ENCODE data around the gene TPM1.

TPM1 gene

DNA sequence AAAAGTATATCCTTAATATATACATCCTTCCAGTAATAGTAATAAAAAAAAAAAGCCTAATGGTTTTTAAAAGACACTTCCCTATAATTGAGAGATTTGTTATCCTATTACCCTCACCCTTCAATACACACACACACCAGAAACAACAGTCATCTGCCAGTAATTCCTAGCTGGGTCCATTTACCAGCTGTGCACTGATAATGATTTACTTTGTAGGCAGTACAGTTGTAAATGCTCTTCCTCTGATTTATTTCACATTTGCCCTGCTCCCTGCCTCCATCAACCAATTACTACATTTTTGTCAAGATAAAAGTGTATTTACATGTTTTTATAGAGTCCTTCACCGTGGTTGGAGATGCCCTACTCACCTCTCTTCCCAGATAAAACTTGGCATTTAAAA, 12.4 kb downstream of the TPM1 start:
- H3K27ac Mint-ChIP-seq (ENCODE audit: low read depth) = no peak overlapping the region
- ATAC-seq (replicated peaks; ENCODE audit: extremely low read depth, poor library complexity, severe bottlenecking) = no peak
- no peaks in the 10 kb centered on the region for H3K9me3 Mint-ChIP-seq
- no peak overlapping the region for H3K4me3 Mint-ChIP-seq
- no peaks in the 10 kb centered on the region for H3K27me3 Mint-ChIP-seq
- peaks cover 13% of the 10 kb centered on the region for H3K36me3 Mint-ChIP-seq (ENCODE audit: insufficient read depth)
- DNase-seq (ENCODE audit: low spot score in 2 of 2) = no peak
- peaks cover 6% of the 10 kb centered on the region for H3K4me1 Mint-ChIP-seq

DNA sequence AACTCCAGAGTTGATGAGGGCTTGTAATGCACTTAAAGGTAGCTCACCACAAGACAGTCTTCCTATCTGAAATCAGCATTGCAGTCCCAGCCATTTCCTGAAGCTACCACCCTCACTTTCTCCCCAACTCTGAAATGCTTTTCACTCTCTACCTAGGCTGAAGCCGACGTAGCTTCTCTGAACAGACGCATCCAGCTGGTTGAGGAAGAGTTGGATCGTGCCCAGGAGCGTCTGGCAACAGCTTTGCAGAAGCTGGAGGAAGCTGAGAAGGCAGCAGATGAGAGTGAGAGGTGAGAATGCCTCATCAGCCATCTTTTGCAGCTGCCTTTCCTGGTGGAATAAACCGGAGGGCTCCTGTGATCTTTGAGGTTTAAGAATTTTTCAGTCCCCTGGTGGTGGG, 14.3 kb downstream of the TPM1 start:
- Mint-ChIP-seq H3K9me3 (no peaks in the 10 kb centered on the region), H3K4me3 (no peak overlapping the region), H3K27me3 (no peaks in the 10 kb centered on the region), H3K36me3 (ENCODE audit: insufficient read depth) (peaks cover 22% of the 10 kb centered on the region), H3K27ac (ENCODE audit: low read depth) (no peak overlapping the region), H3K4me1 (peaks cover 6% of the 10 kb centered on the region)
- DNase-seq (ENCODE audit: low spot score in 2 of 2) (no peak), ATAC-seq (replicated peaks; ENCODE audit: extremely low read depth, poor library complexity, severe bottlenecking) (no peak)

DNA sequence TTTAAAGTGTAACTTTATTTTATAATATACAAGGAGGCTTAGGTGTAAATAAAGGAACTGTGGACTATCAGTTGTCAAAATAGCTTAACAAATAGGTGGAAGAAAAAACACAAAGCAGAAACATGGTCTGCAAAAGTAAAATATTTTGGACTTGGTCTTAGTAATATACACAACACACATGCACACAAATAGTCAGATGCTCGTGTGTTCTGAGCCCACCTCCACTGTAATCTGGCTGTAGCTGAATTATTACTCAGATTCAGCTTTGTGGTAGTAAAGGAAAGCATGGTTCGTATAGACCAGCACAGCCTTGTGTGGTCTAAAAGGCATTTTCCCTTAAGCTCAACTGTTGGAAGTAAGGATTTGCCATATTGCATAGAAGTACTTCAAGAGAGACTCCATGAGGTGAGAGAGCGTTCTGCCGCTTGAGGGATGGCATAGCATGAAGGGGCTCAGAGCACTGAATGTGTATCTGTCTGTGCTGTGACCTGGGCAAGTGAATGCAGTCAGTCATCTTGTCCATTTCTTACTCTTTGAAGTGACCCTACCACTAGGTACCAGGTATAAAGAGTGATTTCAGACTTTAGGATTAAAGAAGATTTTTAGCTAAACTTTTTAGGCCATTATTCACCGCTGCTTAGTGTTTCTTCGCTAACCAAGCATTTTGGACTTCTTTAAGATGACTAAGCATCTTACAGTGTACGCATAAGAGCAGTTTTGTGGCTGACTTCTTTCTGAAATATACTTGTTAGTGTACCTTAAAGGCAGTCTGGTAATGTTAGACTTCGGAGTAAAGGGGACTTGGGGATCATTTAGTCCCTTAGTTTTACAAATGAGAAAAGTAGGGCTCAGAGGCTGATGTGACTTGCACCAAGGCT, 15.2 kb downstream of the TPM1 start:
- Mint-ChIP-seq H3K36me3 (ENCODE audit: insufficient read depth) (peaks cover 22% of the 10 kb centered on the region), H3K4me3 (no peak overlapping the region), H3K27me3 (no peaks in the 10 kb centered on the region), H3K27ac (ENCODE audit: low read depth) (no peak overlapping the region), H3K9me3 (no peaks in the 10 kb centered on the region), H3K4me1 (no peaks in the 10 kb centered on the region)
- DNase-seq (ENCODE audit: low spot score in 2 of 2) = no peak
- ATAC-seq (replicated peaks; ENCODE audit: extremely low read depth, poor library complexity, severe bottlenecking) = no peak

DNA sequence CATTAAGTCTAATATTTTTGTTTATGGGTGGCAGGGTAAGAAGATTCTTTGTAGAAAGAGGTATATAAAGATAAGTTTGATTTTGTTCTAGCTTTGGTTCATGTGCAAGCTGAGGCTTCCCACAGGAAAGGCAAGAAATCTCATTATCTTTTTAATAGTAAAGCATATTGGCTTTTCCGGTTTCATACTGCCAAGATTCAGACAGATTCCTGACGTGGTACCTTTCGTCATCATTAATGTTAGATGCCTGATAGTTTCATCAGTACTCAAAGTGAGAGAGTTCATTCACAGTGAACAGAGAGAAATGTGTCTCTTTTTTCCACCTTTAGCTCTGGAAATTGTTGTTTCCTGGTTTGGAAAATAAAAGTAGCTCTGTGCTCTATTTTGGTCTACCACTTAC, 16.5 kb downstream of the TPM1 start:
- Mint-ChIP-seq H3K36me3 (ENCODE audit: insufficient read depth) (peaks cover 22% of the 10 kb centered on the region), H3K27ac (ENCODE audit: low read depth) (no peak overlapping the region), H3K4me1 (no peaks in the 10 kb centered on the region), H3K9me3 (no peaks in the 10 kb centered on the region), H3K4me3 (no peak overlapping the region), H3K27me3 (no peaks in the 10 kb centered on the region)
- ATAC-seq (replicated peaks; ENCODE audit: extremely low read depth, poor library complexity, severe bottlenecking) = no peak
- DNase-seq (ENCODE audit: low spot score in 2 of 2) = no peak

DNA sequence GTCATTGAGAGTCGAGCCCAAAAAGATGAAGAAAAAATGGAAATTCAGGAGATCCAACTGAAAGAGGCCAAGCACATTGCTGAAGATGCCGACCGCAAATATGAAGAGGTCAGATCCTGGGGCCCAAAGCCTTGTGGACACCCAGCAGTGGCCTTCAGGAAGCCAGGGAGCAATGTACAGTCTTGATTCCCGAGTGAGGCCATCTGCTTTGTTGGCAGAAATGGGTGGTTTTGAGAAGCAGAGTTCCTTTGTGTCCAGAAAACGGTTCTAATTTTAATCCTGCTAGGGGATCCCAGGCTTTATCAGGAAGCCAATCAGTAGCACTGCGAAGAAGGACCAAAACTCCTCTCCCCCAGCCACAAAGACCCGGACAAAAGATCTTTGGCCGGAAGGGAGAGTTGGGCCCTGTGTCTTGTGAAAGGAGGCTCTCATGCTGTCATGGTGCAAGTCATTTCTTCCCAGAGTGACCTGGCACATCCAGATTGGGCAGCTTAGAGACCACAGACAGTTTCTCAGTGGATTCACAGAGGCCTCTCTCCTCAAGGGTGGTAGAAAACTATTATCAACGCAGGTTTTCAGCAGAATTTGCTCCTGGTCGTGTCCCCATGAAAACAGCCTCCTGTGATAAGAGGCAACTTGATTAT, 17.1 kb downstream of the TPM1 start:
- no peak overlapping the region for H3K27ac Mint-ChIP-seq (ENCODE audit: low read depth)
- DNase-seq (ENCODE audit: low spot score in 2 of 2) (no peak), ATAC-seq (replicated peaks; ENCODE audit: extremely low read depth, poor library complexity, severe bottlenecking) (no peak)
- H3K4me3 Mint-ChIP-seq = no peak overlapping the region
- H3K4me1 Mint-ChIP-seq = no peaks in the 10 kb centered on the region
- no peaks in the 10 kb centered on the region for H3K9me3 Mint-ChIP-seq
- no peaks in the 10 kb centered on the region for H3K27me3 Mint-ChIP-seq
- H3K36me3 Mint-ChIP-seq (ENCODE audit: insufficient read depth) = peaks cover 22% of the 10 kb centered on the region

DNA sequence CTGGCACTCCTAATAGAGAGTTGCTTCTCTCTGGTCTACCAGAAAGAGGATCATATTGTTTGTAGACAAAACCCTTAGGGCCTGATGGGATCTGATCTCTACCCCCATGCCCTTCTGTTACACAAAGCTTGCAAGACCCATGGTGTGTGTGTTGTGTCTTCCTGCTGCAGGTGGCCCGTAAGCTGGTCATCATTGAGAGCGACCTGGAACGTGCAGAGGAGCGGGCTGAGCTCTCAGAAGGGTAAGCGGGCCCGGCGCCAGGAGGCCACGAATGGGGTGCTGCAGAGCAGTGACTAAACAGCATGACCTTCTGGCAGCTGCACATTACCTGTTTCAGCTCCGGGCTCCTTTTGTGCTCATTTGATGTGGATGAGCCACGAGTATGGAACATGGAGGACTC, 18.2 kb downstream of the TPM1 start:
- ATAC-seq (replicated peaks; ENCODE audit: extremely low read depth, poor library complexity, severe bottlenecking) (no peak), DNase-seq (ENCODE audit: low spot score in 2 of 2) (no peak)
- no peaks in the 10 kb centered on the region for H3K27me3 Mint-ChIP-seq
- peaks cover 22% of the 10 kb centered on the region for H3K36me3 Mint-ChIP-seq (ENCODE audit: insufficient read depth)
- no peak overlapping the region for H3K4me3 Mint-ChIP-seq
- no peaks in the 10 kb centered on the region for H3K4me1 Mint-ChIP-seq
- H3K27ac Mint-ChIP-seq (ENCODE audit: low read depth) = no peak overlapping the region
- H3K9me3 Mint-ChIP-seq = no peaks in the 10 kb centered on the region

DNA sequence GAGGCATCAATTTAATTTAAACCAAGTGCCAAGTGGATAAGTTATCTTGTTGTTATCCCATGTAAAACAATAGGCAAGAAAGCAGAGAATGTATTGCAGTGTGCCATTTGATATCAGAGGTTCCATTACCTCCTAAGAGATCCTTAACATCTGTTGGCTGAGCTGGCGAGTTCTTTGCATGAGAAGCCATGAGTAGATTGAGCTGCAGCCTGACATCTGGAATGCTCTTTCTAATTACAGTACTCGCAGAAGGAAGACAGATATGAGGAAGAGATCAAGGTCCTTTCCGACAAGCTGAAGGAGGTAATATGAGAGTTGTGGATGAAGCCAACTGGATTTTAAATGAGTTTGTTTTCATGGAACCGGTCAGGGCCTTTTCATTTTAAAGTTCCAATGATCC, 19.4 kb downstream of the TPM1 start:
- no peak overlapping the region for H3K4me3 Mint-ChIP-seq
- no peak for ATAC-seq (replicated peaks; ENCODE audit: extremely low read depth, poor library complexity, severe bottlenecking)
- DNase-seq (ENCODE audit: low spot score in 2 of 2) = no peak
- H3K9me3 Mint-ChIP-seq = no peaks in the 10 kb centered on the region
- H3K27ac Mint-ChIP-seq (ENCODE audit: low read depth) = no peak overlapping the region
- H3K4me1 Mint-ChIP-seq = no peaks in the 10 kb centered on the region
- H3K27me3 Mint-ChIP-seq = no peaks in the 10 kb centered on the region
- H3K36me3 Mint-ChIP-seq (ENCODE audit: insufficient read depth) = peaks cover 20% of the 10 kb centered on the region

DNA sequence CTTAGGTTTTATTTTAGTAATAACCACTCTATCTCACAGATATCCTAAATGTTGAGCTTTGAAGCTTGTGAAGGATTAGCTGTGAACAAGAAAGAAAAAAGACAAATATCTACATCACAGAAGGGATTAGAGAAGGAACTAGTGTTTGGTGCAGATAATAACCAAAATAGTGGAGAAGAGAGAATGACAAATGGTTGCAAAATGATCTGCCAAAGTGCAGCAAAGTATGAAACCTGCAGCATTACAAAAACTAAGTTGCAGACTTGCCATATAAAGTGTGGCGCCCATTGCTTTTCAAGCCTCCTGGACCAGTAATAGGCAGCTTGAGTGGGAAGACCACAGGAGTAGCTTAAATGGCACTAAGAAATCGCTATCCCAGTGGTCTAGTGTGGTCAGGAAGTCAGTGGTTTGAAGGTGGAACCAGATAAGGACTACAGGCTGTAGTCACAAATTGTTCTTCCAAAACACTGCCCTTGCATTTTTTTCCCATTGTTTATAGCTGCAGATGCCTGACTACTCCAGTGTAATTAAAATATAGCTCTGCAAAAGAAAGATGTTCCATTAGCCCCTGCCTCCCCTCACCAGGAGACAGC, 20.7 kb downstream of the TPM1 start:
- no peak overlapping the region for H3K27ac Mint-ChIP-seq (ENCODE audit: low read depth)
- H3K9me3 Mint-ChIP-seq = no peaks in the 10 kb centered on the region
- H3K4me3 Mint-ChIP-seq = no peak overlapping the region
- H3K4me1 Mint-ChIP-seq = no peaks in the 10 kb centered on the region
- no peak for DNase-seq (ENCODE audit: low spot score in 2 of 2)
- no peak for ATAC-seq (replicated peaks; ENCODE audit: extremely low read depth, poor library complexity, severe bottlenecking)
- no peaks in the 10 kb centered on the region for H3K27me3 Mint-ChIP-seq
- peaks cover 16% of the 10 kb centered on the region for H3K36me3 Mint-ChIP-seq (ENCODE audit: insufficient read depth)

DNA sequence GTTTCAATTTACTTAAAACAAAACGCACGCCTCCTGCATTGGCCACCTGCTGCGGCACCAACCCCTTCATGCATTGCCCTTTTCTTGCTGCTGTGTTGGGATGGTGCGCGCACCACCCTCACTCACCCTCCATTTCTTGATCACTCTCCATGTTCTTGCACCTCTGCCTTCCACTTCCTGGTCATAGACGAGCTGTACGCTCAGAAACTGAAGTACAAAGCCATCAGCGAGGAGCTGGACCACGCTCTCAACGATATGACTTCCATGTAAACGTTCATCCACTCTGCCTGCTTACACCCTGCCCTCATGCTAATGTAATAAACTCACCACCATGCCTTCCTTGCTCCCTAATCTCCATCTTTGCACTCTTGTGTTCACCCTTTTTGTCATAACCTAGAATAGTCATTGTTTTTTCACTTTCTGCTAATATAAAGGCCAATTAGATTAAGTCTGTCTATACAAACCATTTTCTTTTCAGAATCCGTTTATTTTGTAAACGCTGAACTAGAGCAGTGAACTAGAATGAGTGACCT, 21.4 kb downstream of the TPM1 start:
- no peaks in the 10 kb centered on the region for H3K4me1 Mint-ChIP-seq
- no peak overlapping the region for H3K27ac Mint-ChIP-seq (ENCODE audit: low read depth)
- no peaks in the 10 kb centered on the region for H3K9me3 Mint-ChIP-seq
- peaks cover 14% of the 10 kb centered on the region for H3K36me3 Mint-ChIP-seq (ENCODE audit: insufficient read depth)
- DNase-seq (ENCODE audit: low spot score in 2 of 2) (no peak), ATAC-seq (replicated peaks; ENCODE audit: extremely low read depth, poor library complexity, severe bottlenecking) (no peak)
- H3K27me3 Mint-ChIP-seq = no peaks in the 10 kb centered on the region
- H3K4me3 Mint-ChIP-seq = no peak overlapping the region

DNA sequence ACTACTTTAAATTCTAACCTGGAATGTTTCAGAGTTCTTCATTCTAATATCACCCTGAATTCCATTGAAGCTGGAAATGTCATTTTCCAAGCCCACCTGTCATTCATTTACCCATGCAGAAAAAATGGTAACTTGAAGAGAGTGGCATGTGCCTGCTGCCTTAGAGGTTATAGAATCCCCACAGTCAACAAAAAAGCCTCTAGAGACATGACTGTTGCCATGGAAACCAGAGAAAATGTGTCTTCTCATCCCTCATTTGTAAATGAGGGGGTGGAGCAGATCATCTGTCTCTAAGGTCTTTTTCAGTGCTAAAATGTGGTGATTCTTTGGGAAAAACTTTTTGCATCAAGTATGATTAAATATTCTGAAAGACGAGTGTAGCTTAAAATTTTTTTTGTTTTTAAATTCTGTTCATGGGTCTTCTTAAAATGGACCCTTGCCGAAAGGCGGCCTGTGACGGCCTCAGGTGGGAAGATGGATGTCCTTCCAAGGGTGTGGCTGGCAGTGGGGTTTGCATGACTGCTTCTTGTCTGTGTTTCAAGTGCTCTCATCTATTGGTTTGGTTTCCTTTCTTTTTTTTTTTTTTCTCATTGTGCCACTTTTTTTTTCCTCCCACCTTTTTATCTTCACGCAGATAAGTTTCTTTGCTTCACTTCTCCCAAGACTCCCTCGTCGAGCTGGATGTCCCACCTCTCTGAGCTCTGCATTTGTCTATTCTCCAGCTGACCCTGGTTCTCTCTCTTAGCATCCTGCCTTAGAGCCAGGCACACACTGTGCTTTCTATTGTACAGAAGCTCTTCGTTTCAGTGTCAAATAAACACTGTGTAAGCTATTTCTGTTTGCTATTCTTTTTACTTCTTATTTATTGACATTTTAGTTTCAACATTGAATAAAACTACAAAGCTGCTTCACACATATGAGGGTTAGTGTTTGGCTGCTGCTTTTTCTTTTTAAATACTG, 23.0 kb downstream of the TPM1 start:
- no peak for ATAC-seq (replicated peaks; ENCODE audit: extremely low read depth, poor library complexity, severe bottlenecking)
- Mint-ChIP-seq H3K27ac (ENCODE audit: low read depth) (no peak overlapping the region), H3K9me3 (no peaks in the 10 kb centered on the region), H3K4me1 (no peaks in the 10 kb centered on the region), H3K4me3 (no peak overlapping the region), H3K27me3 (no peaks in the 10 kb centered on the region), H3K36me3 (ENCODE audit: insufficient read depth) (peaks cover 10% of the 10 kb centered on the region)
- DNase-seq (ENCODE audit: low spot score in 2 of 2) = no peak

DNA sequence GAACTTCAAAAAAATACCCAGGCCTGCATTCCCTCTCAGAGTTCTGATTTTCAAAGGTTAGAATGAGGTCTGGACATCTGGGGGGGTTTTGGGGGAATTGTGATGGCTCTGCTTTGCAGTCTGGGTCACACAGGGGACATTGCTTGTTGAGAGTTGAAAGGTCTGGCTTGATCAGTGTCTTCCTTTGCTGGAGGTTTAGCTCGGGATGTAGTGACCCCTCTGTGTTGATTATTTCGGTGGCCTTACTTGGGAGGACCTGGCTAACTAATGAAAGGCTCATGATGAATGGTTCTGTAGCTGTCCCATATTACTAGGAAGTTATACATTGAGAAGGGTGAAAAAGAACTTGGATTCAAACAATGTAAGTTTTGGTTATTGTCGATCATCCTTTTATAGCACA, 23.7 kb downstream of the TPM1 start:
- no peak overlapping the region for H3K27ac Mint-ChIP-seq (ENCODE audit: low read depth)
- peaks cover 2% of the 10 kb centered on the region for H3K36me3 Mint-ChIP-seq (ENCODE audit: insufficient read depth)
- no peaks in the 10 kb centered on the region for H3K27me3 Mint-ChIP-seq
- H3K4me1 Mint-ChIP-seq = no peaks in the 10 kb centered on the region
- ATAC-seq (replicated peaks; ENCODE audit: extremely low read depth, poor library complexity, severe bottlenecking) (no peak), DNase-seq (ENCODE audit: low spot score in 2 of 2) (no peak)
- H3K4me3 Mint-ChIP-seq = no peak overlapping the region
- no peaks in the 10 kb centered on the region for H3K9me3 Mint-ChIP-seq

DNA sequence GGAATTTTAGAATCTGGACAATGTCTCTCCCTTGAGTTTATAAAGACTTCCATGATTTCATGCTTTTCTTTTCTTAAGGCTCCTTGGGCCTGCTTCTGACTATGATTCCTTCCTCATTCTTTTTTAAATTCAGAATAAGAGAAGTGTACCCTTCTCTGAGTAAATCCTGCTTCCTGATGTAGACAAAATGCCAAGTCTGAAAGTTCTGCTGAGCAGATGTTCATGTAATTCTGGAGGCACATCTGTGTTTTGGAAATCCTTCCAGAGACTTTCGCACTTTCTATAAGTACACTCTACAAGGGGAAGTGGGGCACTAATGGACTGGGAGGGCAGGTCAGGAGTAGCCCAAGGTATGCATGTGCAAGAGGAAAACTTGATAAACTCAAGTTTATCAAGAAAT, 24.8 kb downstream of the TPM1 start:
- ATAC-seq (replicated peaks; ENCODE audit: extremely low read depth, poor library complexity, severe bottlenecking) (no peak), DNase-seq (ENCODE audit: low spot score in 2 of 2) (no peak)
- H3K9me3 Mint-ChIP-seq = no peaks in the 10 kb centered on the region
- H3K27ac Mint-ChIP-seq (ENCODE audit: low read depth) = no peak overlapping the region
- H3K4me1 Mint-ChIP-seq = no peaks in the 10 kb centered on the region
- H3K27me3 Mint-ChIP-seq = no peaks in the 10 kb centered on the region
- no peak overlapping the region for H3K4me3 Mint-ChIP-seq
- H3K36me3 Mint-ChIP-seq (ENCODE audit: insufficient read depth) = peaks cover 4% of the 10 kb centered on the region

Measured in central memory CD8-positive, alpha-beta T cell (primary cell).